ENCODE data around the gene DCXR.

DNA sequence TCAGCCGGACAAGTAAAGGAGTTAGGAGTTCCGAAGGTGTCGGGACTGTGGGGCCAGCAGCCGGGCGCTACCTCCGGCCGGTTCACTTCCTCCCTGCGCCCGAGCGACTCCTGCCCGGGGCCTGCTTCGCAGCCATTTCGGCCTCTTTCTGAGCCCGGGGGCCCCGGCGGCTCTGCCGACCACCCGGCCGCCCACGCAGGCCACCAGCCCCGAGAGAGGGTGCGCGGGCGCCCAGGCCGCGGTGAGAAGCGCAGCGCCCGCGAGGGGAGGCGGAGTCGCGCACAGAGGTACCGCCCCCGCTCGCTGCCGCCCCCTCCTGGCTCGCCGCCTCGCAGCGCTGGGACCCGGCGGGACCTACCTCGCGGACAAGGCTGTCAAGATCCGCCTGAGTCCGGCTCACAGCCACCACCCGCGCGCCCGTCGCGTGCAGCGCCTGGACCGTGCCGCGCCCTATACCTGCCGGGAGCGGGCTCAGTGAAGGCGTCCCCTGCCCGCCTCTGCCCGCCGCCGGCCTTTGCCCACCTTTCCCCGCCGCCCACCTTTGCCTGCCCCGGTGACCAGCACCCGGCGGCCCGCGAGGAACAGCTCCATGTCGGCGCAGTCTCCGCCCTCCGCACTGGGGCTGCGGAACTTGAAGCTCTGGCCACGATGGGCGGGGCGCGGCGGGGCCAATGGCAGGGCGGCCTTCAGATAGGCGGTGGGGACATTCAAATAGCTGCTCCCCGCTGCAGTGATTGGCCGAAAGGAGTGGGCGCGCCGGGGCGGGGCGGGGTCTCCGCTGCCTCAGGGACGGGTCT is at the start of gene DCXR:
- TF ChIP-seq, protein P1, sequence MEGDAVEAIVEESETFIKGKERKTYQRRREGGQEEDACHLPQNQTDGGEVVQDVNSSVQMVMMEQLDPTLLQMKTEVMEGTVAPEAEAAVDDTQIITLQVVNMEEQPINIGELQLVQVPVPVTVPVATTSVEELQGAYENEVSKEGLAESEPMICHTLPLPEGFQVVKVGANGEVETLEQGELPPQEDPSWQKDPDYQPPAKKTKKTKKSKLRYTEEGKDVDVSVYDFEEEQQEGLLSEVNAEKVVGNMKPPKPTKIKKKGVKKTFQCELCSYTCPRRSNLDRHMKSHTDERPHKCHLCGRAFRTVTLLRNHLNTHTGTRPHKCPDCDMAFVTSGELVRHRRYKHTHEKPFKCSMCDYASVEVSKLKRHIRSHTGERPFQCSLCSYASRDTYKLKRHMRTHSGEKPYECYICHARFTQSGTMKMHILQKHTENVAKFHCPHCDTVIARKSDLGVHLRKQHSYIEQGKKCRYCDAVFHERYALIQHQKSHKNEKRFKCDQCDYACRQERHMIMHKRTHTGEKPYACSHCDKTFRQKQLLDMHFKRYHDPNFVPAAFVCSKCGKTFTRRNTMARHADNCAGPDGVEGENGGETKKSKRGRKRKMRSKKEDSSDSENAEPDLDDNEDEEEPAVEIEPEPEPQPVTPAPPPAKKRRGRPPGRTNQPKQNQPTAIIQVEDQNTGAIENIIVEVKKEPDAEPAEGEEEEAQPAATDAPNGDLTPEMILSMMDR (IDR thresholded peaks at IDR 0.05; ENCODE audit: insufficient read depth, low read depth, low read length): peak; percentile 34
- TF ChIP-seq EZH2 (IDR thresholded peaks at IDR 0.05; ENCODE audit: insufficient read depth, low read length): no peak

Data from astrocyte (in vitro differentiated cells and primary cell).